ENCODE results near the gene TXNRD1. TPM values are rescaled to one million over a fixed set of nuclear protein-coding genes. Genes with fewer than 3 reads are reported as not detected.

TXNRD1 gene
- total RNA-seq, 2 experiments from 2014 or later: 89.0 to 89.5 TPM

DNA sequence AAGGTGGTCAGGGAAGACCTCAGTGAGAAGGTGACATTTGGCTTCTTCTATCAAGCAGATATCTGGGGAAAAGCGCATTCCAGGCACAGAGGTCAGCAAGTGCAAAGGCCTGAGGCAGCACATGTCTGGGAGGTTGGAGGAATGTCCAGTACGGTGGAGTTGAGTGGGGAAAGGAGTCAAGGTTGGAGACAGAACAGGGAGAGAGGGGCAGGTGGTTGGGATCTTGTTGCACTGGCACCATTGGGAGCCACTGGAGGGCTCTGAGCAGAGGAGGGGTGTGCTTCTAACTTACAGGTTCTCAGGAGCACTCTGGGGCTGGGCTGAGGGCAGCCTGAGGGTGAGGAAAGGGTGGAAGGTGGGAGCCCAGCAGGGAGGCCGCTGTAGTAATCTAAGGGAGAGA, 140.1 kb downstream of the TXNRD1 start:
- no peak for DNase-seq
- H3K36me3 Mint-ChIP-seq: peaks cover 5% of the 10 kb centered on the region
- no peak overlapping the region for H3K4me3 Mint-ChIP-seq
- POLR2A ChIA-PET: no interaction called here
- H3K27ac Mint-ChIP-seq: no peak overlapping the region
- H3K4me1 Mint-ChIP-seq: peaks cover 2% of the 10 kb centered on the region
- ATAC-seq (ENCODE audit: low read depth): no peak
- no peaks in the 10 kb centered on the region for H3K27me3 Mint-ChIP-seq
- H3K9me3 Mint-ChIP-seq: no peaks in the 10 kb centered on the region

DNA sequence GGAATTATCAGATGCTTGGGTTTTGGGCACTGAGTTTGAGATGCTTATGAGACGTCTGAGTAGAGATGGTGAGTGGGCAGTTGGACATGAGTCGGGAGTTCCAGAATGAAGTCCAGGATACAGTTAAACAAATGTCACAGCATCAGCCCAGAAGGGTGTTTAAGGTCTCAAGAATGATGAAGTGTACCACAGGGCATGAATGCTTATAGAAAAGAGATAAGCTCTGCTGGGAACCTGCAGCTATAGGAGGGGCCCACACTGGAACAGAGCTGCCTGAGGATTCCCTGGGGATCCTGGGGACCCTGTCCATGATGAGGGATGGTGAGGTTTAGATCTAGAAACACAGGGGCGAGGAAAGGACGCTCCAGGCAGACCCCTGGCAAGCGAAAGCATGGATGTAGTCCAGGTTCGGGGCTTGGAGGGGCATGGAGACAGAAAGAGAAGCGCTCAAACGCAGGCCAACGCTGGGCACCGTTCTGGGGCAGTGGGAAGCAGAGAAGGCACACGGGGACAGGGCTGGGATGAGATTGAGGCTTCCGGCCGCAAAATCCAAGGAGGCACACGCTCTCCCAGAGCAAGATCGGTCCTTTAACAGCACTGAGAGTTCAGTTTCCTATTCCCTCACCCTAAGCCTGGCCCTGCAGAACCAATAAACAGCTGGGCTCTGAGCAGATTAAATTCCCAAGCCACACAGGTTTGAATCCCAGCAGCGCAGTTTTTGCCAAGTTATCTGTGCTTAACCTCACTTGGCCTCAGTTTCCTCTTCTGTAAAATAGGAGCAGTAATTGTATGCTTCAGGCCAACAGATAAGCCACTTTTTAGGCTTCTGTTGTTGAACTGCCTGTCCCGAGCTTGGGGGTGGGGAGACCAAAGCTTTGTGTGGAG, 140.9 kb downstream of the TXNRD1 start:
- no peak for ATAC-seq (ENCODE audit: low read depth)
- Mint-ChIP-seq H3K4me1 (peaks cover 2% of the 10 kb centered on the region), H3K9me3 (no peaks in the 10 kb centered on the region), H3K36me3 (peaks cover 5% of the 10 kb centered on the region), H3K4me3 (no peak overlapping the region), H3K27me3 (no peaks in the 10 kb centered on the region), H3K27ac (no peak overlapping the region)
- POLR2A ChIA-PET: no interaction called here
- DNase-seq: no peak

DNA sequence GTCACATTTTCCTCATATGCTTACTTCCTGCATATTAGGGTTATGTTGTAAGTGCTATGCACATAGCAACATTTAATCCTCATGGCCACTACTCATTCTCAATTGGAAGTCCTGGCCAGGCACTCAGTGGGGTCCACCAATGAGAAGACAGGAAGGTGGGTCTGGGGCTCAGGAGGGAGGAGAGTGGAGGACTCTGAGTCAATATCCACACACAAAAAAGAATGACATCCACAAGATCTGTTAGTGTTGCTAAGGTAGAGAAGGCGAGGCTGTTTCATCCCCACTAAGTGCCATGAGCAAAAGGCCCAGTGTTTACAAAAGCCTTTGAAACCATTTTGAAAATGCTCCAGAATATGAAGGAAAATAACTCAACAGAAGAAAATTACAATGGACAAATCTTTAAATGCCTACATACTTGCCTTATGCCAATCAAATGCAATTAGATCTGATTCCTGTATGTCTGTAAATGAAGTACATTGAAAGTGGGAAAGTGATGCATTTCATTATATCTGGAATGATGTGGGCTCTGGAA, 141.9 kb downstream of the TXNRD1 start:
- peaks cover 3% of the 10 kb centered on the region for H3K36me3 Mint-ChIP-seq
- no peak for ATAC-seq (ENCODE audit: low read depth)
- POLR2A ChIA-PET: no interaction called here

DNA sequence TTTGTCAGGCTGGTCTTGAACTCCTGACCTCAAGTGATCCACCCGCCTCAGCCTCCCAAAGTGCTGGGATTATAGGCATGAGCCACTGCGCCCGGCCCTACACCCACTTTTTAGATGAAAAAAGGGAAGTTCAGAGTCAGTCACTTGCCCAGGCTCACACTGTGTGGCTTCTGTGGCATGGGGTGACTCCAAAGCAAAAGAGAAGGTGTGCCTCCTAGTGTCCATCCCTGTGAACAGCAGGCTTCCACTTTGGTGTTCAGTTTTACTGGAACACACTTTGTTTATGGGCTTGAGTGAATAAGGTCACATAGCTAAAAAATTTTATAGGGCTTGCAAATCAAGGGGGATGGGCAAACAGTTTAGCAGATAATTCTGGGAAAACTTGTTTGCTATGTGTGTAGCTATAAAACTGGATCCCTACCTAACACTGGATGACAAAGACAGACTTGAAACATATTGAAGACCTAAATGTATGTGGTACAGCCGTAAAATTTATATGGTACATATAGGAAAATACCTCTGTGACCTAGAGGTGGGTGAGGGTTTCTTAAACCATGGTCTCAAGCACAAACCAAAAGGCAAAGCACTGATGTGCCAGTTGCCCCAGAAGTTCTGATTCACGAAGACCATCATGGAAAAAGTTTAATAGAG, 142.9 kb downstream of the TXNRD1 start:
- H3K4me1 Mint-ChIP-seq: peaks cover 2% of the 10 kb centered on the region
- DNase-seq: peak; percentile 60
- peaks cover under 1% of the 10 kb centered on the region for H3K36me3 Mint-ChIP-seq
- H3K27ac Mint-ChIP-seq: no peak overlapping the region
- ATAC-seq (ENCODE audit: low read depth): peak; percentile 84
- POLR2A ChIA-PET: interaction anchor here (1.5 kb wide), 1 partner anchor 55 kb away, joined by 4 read pairs; the partner anchor contains the start of gene EID3
- H3K9me3 Mint-ChIP-seq: no peaks in the 10 kb centered on the region
- H3K4me3 Mint-ChIP-seq: no peak overlapping the region
- no peaks in the 10 kb centered on the region for H3K27me3 Mint-ChIP-seq

More for the DNA sequence above, 141.9 kb downstream of the TXNRD1 start:
- Mint-ChIP-seq H3K27me3 (no peaks in the 10 kb centered on the region), H3K4me3 (no peak overlapping the region), H3K4me1 (peaks cover 2% of the 10 kb centered on the region), H3K27ac (no peak overlapping the region), H3K9me3 (no peaks in the 10 kb centered on the region)
- no peak for DNase-seq

DNA sequence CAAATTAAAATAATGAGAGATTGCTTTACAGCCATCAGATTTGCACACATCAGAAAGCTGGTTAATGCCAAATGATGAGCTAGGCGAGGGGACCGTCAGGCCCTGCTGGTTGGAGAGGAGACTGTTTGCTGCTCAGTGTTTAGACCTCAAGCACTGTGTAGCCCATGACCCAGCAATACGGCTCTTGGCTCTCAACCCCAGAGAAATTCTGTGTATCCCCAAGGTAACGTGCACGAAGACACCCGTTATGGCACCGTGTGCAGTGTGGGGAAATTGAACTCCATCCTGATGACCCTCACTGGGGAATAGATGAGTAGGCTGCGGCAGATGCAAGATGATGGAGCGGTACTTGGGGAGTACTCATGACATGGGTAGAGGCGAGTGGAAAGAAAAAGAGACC, 143.6 kb downstream of the TXNRD1 start:
- POLR2A ChIA-PET: interaction anchor here (1.5 kb wide), 1 partner anchor 56 kb away, joined by 4 read pairs; the partner anchor contains the start of gene EID3
- no peaks in the 10 kb centered on the region for H3K36me3 Mint-ChIP-seq
- peaks cover 2% of the 10 kb centered on the region for H3K4me1 Mint-ChIP-seq
- H3K9me3 Mint-ChIP-seq: no peaks in the 10 kb centered on the region
- no peak overlapping the region for H3K4me3 Mint-ChIP-seq
- no peak for ATAC-seq (ENCODE audit: low read depth)
- DNase-seq: no peak
- H3K27me3 Mint-ChIP-seq: no peaks in the 10 kb centered on the region
- H3K27ac Mint-ChIP-seq: no peak overlapping the region

DNA sequence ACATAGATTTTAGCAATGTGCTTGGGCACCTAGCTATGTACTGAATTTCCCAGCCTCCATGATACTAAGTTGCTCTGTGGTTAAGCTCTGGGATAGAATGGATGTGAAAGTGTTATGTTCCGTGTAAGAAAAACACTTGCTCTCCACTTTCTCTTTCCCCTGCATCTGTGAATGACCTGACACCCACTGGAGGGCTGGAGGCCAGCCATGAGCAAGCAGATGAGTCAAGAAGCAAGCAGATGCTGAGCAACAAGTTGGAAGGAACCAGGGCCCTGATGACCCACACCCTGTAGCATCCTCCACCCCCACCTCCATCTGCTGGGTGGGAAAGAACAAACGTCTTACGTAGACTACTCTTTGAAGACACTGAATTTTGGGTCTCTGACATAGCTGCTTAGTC, 144.6 kb downstream of the TXNRD1 start:
- DNase-seq: no peak
- POLR2A ChIA-PET: no interaction called here
- H3K27me3 Mint-ChIP-seq: no peaks in the 10 kb centered on the region
- peaks cover 2% of the 10 kb centered on the region for H3K4me1 Mint-ChIP-seq
- no peaks in the 10 kb centered on the region for H3K36me3 Mint-ChIP-seq
- H3K4me3 Mint-ChIP-seq: no peak overlapping the region
- H3K27ac Mint-ChIP-seq: no peak overlapping the region
- no peak for ATAC-seq (ENCODE audit: low read depth)
- no peaks in the 10 kb centered on the region for H3K9me3 Mint-ChIP-seq

DNA sequence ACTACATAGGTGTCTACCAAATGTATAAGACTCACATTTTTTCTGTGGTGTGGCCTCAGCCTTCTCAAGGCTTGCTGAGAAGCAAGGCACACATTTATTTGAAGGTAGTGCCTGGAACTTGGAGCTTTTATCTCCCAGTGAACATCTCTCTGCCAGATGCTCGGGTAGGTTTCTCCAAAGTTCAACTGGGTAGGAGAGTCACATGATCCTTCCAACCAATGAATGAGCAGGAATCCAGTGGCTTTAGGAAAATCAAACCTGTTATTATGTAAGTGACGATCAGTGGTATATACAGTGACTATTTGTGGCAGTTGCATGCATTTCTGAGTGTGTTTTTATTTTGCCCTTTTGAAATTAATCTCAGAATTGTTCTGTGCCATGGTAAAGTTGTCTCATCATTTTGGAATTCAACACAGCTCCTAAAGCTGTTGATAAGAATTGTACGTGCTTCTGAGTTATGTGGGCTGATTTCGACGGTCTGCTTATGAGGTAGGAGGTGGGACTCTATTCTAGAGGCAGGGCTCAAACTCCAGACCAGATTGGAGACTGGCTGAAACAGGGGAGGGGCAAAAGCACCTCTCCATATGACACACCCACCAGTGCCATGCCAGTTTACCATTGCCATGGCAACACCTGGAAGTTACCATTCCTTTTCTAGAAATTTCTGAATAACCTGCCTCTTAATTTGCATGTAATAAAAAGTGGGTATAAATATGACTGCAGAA, 145.6 kb downstream of the TXNRD1 start:
- no peak overlapping the region for H3K4me3 Mint-ChIP-seq
- no peaks in the 10 kb centered on the region for H3K9me3 Mint-ChIP-seq
- no peak for DNase-seq
- H3K27me3 Mint-ChIP-seq: no peaks in the 10 kb centered on the region
- ATAC-seq (ENCODE audit: low read depth): no peak
- H3K27ac Mint-ChIP-seq: no peak overlapping the region
- POLR2A ChIA-PET: no interaction called here
- H3K36me3 Mint-ChIP-seq: no peaks in the 10 kb centered on the region
- H3K4me1 Mint-ChIP-seq: peaks cover 2% of the 10 kb centered on the region

DNA sequence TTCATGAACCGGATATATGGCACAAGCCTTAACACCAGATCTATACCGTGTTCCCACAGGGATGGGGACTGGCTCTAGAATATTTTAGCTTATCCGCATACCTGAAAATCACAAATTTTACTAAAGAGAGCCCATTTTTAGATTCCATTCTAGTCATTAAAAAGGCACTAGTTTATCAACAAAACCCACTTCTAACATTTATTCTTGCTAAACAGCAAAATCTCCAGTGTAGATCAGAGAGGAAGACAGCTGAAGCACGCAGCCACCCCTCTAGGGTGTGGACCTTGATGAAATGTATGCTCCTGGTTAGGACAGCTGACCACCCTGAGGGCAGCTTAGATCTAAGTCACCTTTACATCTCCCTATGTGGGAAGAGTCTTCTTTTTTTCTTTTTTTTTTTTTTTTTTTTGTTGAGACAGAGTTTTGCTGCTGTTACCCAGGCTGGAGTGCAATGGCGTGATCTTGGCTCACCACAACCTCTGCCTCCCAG, 150.4 kb downstream of the TXNRD1 start:
- ATAC-seq (ENCODE audit: low read depth): no peak
- Mint-ChIP-seq H3K27ac (no peak overlapping the region), H3K9me3 (peaks cover 2% of the 10 kb centered on the region), H3K4me3 (no peak overlapping the region), H3K4me1 (peaks cover 1% of the 10 kb centered on the region), H3K27me3 (no peaks in the 10 kb centered on the region), H3K36me3 (peaks cover 1% of the 10 kb centered on the region)
- DNase-seq: no peak
- POLR2A ChIA-PET: interaction anchor here (0.6 kb wide), 1 partner anchor 13 kb away, joined by 9 read pairs; no protein-coding TSS in a partner anchor

DNA sequence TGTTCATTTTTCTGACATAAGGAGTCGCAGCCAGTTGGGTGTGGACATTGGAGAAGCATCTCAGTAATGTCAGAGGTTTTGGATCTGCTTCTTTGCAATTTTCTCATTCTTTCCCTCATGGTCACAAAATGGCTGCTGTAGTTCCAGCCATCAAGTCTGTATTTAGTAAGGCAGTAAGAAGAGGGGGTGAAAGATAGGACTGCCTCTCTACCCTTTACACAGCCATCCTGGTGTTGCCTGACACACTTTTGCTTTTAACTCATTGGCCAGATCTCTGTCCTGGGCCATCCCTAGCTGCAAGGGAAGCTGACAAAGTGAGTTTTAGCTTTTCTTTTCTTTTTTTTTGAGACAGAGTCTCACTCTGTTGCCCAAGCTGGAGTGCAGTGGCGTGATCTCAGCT, 154.1 kb downstream of the TXNRD1 start:
- peaks cover 2% of the 10 kb centered on the region for H3K9me3 Mint-ChIP-seq
- no peak for DNase-seq
- H3K4me1 Mint-ChIP-seq: peaks cover 18% of the 10 kb centered on the region

DNA sequence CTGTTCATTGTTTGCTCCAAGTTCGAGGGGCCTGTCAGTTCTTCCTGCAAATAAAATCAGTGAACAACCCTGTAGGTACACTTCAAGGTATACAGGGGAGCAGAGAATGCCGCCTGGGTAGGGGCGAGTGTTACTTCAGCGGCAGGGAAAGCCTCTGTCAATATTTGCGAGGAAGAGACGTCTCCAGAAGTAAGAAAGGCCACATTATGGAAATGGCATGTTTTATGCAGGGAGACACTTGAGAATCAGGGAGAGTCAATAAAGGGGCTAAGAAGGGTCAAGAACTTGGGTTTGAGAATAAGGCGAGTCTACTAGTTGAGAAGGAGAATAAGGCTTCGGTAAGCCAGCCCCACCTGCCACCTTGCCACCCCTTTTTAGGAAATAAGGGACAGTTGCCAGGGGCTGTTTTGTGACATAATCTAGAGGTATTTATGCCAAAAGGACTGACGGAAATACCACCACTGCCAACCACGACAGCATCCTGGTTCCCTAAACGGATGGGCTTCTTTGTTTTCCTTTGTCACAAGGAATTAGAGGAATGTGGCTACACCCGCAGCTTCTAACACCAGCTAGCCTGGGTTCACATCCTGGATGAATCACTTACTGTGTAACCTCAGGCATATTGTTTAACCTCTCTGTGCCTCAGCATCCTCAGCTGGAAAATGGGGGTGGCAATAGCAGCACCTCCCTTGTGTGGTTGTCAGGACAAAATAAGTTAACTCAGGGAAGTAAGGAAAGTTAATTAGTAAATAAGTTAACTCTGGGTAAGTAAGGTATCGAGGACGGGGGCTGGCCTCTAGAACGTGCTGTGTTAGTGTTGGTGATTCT, 155.7 kb downstream of the TXNRD1 start:
- peak overlapping the region; percentile 72 for H3K4me3 Mint-ChIP-seq
- peaks cover 18% of the 10 kb centered on the region for H3K4me1 Mint-ChIP-seq
- no peak overlapping the region for H3K27ac Mint-ChIP-seq
- no peak for ATAC-seq (ENCODE audit: low read depth)
- H3K27me3 Mint-ChIP-seq: peaks cover 2% of the 10 kb centered on the region
- peaks cover 2% of the 10 kb centered on the region for H3K9me3 Mint-ChIP-seq
- peaks cover 1% of the 10 kb centered on the region for H3K36me3 Mint-ChIP-seq
- no peak for DNase-seq
- POLR2A ChIA-PET: interaction anchor here (1.7 kb wide), 1 partner anchor 233 kb away, joined by 4 read pairs; the partner anchor contains the start of gene NFYB

More for the DNA sequence above, 154.1 kb downstream of the TXNRD1 start:
- no peak for ATAC-seq (ENCODE audit: low read depth)
- Mint-ChIP-seq H3K27ac (no peak overlapping the region), H3K27me3 (no peaks in the 10 kb centered on the region), H3K4me3 (no peak overlapping the region), H3K36me3 (peaks cover 1% of the 10 kb centered on the region)
- POLR2A ChIA-PET: no interaction called here

DNA sequence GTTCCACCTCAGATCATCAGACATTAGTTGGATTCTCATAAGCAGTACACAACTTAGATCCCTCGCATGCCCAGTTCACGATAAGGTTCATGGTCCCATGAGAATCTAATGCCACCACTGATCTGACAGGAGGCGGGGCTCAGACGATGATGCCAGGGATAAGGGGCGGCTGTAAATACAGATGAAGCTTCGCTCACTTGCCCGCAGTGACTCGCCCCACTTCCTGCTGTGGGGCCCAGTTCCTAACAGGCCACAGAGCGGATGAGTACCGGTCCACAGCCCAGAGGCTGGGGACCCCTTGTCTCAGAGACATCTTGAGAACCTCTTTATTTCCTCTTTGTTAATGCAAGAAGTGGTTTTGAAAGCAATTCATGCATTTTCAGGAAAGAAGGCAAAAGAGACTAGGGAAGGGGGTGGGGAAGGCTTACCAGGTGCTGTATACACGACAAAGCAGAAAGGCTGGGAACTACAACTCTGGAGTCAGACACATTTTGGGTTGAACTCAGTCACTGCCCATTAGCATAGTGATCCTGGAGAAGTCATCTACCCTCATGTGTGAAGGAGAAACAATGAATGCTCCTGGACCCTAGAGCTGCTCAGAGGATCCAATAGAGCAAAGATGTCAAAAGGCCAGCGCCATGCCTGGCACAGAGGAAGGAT, 156.6 kb downstream of the TXNRD1 start:
- peaks cover 18% of the 10 kb centered on the region for H3K4me1 Mint-ChIP-seq
- peak; percentile 67 for DNase-seq

More for the DNA sequence above, 156.6 kb downstream of the TXNRD1 start:
- Mint-ChIP-seq H3K9me3 (peaks cover 2% of the 10 kb centered on the region), H3K27ac (peak overlapping the region; percentile 85), H3K36me3 (peaks cover 1% of the 10 kb centered on the region), H3K4me3 (peak overlapping the region; percentile 72), H3K27me3 (peaks cover 2% of the 10 kb centered on the region)
- ATAC-seq (ENCODE audit: low read depth): peak; percentile 100
- POLR2A ChIA-PET: interaction anchor here (1.7 kb wide), 1 partner anchor 234 kb away, joined by 4 read pairs; the partner anchor contains the start of gene NFYB
